ENCODE results near the gene PXYLP1.

DNA sequence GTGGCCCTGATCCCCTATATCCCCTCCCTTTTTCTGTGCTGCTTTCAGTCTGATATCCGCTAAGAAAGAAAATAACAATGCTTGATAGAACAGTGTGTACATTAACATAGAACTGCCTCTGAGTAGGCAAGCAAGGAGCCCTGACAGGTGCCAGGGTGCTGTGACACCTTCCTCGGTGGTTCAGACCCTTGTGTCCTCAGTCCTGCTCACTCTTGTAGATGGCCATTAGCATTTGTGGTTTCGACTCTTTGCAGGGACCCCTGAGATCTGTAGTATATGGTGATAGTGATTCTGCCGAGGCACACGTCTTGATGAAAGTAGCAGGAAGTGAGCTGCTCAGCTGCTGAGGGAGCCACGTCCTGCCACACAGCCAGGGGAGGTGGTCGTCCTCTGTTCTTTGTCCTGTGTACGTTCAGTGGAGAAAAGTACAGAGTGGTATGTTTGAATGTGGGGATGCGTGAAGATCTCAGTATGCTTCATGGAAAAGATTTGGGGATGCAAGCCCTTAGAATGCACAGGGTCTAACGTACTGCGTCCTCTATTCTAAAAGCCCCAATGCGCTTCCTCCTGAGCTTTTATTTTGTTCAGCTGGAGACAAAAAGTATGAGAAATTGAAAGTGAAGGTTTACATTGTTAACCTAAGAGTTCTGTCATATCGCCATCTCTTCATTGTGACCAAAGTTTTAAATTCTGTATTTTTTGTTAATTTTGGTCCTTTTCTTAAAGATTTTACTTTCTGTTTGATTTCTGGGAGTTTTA, 35.4 kb downstream of the PXYLP1 start:
- TF ChIP-seq, protein P1, sequence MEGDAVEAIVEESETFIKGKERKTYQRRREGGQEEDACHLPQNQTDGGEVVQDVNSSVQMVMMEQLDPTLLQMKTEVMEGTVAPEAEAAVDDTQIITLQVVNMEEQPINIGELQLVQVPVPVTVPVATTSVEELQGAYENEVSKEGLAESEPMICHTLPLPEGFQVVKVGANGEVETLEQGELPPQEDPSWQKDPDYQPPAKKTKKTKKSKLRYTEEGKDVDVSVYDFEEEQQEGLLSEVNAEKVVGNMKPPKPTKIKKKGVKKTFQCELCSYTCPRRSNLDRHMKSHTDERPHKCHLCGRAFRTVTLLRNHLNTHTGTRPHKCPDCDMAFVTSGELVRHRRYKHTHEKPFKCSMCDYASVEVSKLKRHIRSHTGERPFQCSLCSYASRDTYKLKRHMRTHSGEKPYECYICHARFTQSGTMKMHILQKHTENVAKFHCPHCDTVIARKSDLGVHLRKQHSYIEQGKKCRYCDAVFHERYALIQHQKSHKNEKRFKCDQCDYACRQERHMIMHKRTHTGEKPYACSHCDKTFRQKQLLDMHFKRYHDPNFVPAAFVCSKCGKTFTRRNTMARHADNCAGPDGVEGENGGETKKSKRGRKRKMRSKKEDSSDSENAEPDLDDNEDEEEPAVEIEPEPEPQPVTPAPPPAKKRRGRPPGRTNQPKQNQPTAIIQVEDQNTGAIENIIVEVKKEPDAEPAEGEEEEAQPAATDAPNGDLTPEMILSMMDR (IDR thresholded peaks at IDR 0.05 in 4 of 5, conservative IDR thresholded peaks at IDR 0.05 in 1 of 5): no peak
- TF ChIP-seq POLR2A (IDR thresholded peaks at IDR 0.05): no peak
